Suprapubic skin (tissue), 4 donors: ENCODE data around the gene CNIH3. TPM values are rescaled to one million over a fixed set of nuclear protein-coding genes. Genes with fewer than 3 reads are reported as not detected.
A peak's percentile ranks its signal among the peaks of the same experiment; 100 is the strongest.

Experiments
- DNase-seq, 2 donors: peaks; one replicate each; pipeline ENCODE4 v3.0.0-alpha.2; 2019; ENCODE audit warnings: low spot score in 2 of 2
- H3K27ac ChIP-seq: fragments of 200-600 bp; sonication (generic); one replicate; pipeline ENCODE4 v1.5.1; 2019
- H3K27me3 ChIP-seq: fragments of 200-600 bp; sonication (generic); one replicate; pipeline ENCODE4 v1.5.1; 2019
- H3K36me3 ChIP-seq: fragments of 200-600 bp; sonication (generic); one replicate; pipeline ENCODE4 v1.5.1; 2019
- H3K4me1 ChIP-seq: fragments of 200-600 bp; sonication (generic); one replicate; pipeline ENCODE4 v1.5.1; 2019
- H3K4me3 ChIP-seq: fragments of 200-600 bp; sonication (generic); one replicate; pipeline ENCODE4 v1.5.1; 2019; ENCODE audit warnings: mild to moderate bottlenecking
- H3K9me3 ChIP-seq: fragments of 200-600 bp; sonication (generic); one replicate; pipeline ENCODE4 v1.5.1; 2019
- CTCF ChIP-seq, 2 donors: fragments of 200-600 bp in 1 of 2; fragments of 450-650 bp in 1 of 2; sonication (generic) in 1 of 2; IDR thresholded peaks; one replicate each; pipeline ENCODE4 v1.5.1; 2016 to 2019; ENCODE audit warnings: antibody characterized with exemption in 2 of 2, mild to moderate bottlenecking in 1 of 2, moderate library complexity in 1 of 2
- EP300 ChIP-seq: sonication (generic); formaldehyde crosslinking; IDR thresholded peaks from one replicate; pipeline ENCODE4 v1.6.1; 2017; ENCODE audit warnings: antibody characterized with exemption
- POLR2A ChIP-seq, 2 donors: fragments of 450-650 bp; IDR thresholded peaks; one replicate each; pipeline ENCODE4 v1.6.1; 2017; ENCODE audit warnings: antibody characterized with exemption in 2 of 2, mild to moderate bottlenecking in 2 of 2, moderate library complexity in 2 of 2
- POLR2AphosphoS5 ChIP-seq, 3 donors: sonication (generic); formaldehyde crosslinking; IDR thresholded peaks; one replicate each; pipeline ENCODE4 v1.6.1; 2017; ENCODE audit warnings: antibody characterized with exemption in 3 of 3
- WGBS: methylation state at CpG from one replicate; pipeline ENCODE4 v1.1.5; 2018; 5-methylcytosine and 5-hydroxymethylcytosine counted together
- total RNA-seq, 4 donors: library from RNA; depleted of rRNA; stranded (reverse); fragments of >200 nt; gene quantifications; one replicate each; pipeline ENCODE4 v1.1.0, GENCODE V29; 2016

Gene CNIH3
- total RNA-seq, 4 donors from 2014 or later: 0.57 to 6.7 (median 0.62) TPM; not detected in 1

GRCh38 chr1:224736619-224737352 lies 120.7 kb downstream of the CNIH3 start:
- 48% methylated on average over 16 of the region's 16 CpGs for WGBS
- no peaks in the 10 kb centered on the region for H3K27me3 ChIP-seq
- no peaks in the 10 kb centered on the region for H3K9me3 ChIP-seq
- no peaks in the 10 kb centered on the region for H3K36me3 ChIP-seq
- peak overlapping the region; percentile 66 for H3K27ac ChIP-seq
- TF ChIP-seq CTCF (IDR thresholded peaks at IDR 0.05) (no peak), EP300 (no peak), POLR2AphosphoS5 (IDR thresholded peaks at IDR 0.05) (no peak), POLR2A (IDR thresholded peaks at IDR 0.05) (no peak)
- peak in 1 of 2 donors; percentile 72 for DNase-seq
- no peak overlapping the region for H3K4me3 ChIP-seq
- H3K4me1 ChIP-seq: peaks cover 53% of the 10 kb centered on the region

GRCh38 chr1:224737353-224737727 lies 121.2 kb downstream of the CNIH3 start:
- Histone ChIP-seq H3K4me3 (no peak overlapping the region), H3K27me3 (no peaks in the 10 kb centered on the region), H3K27ac (peak overlapping the region; percentile 66), H3K36me3 (no peaks in the 10 kb centered on the region), H3K4me1 (peaks cover 50% of the 10 kb centered on the region), H3K9me3 (no peaks in the 10 kb centered on the region)
- no peak for DNase-seq
- TF ChIP-seq POLR2A (IDR thresholded peaks at IDR 0.05) (no peak), CTCF (IDR thresholded peaks at IDR 0.05) (no peak), EP300 (no peak), POLR2AphosphoS5 (IDR thresholded peaks at IDR 0.05) (no peak)
- 54% methylated on average over 9 of the region's 10 CpGs for WGBS

- no peak for TF ChIP-seq POLR2A (IDR thresholded peaks at IDR 0.05)
- no peak for TF ChIP-seq EP300
- no peaks in the 10 kb centered on the region for H3K36me3 ChIP-seq
- WGBS: 87% methylated on average over 12 of the region's 12 CpGs
Observed at GRCh38 chr1:224739303-224739996, 123.3 kb downstream of the CNIH3 start.

GRCh38 chr1:224739997-224740684 lies 124.0 kb downstream of the CNIH3 start:
- 80% methylated on average over 7 of the region's 7 CpGs for WGBS
- no peaks in the 10 kb centered on the region for H3K9me3 ChIP-seq
- no peak for DNase-seq
- peaks cover 30% of the 10 kb centered on the region for H3K4me1 ChIP-seq
- TF ChIP-seq POLR2A (IDR thresholded peaks at IDR 0.05): no peak
- TF ChIP-seq EP300: no peak
- no peak for TF ChIP-seq POLR2AphosphoS5 (IDR thresholded peaks at IDR 0.05)
- TF ChIP-seq CTCF (IDR thresholded peaks at IDR 0.05): no peak
- H3K27ac ChIP-seq: no peak overlapping the region
- no peaks in the 10 kb centered on the region for H3K27me3 ChIP-seq
- no peak overlapping the region for H3K4me3 ChIP-seq
- no peaks in the 10 kb centered on the region for H3K36me3 ChIP-seq

More at GRCh38 chr1:224739303-224739996, 123.3 kb downstream of the CNIH3 start:
- peaks cover 30% of the 10 kb centered on the region for H3K4me1 ChIP-seq
- no peak for DNase-seq
- H3K4me3 ChIP-seq: no peak overlapping the region
- H3K27me3 ChIP-seq: no peaks in the 10 kb centered on the region
- no peak overlapping the region for H3K27ac ChIP-seq
- no peaks in the 10 kb centered on the region for H3K9me3 ChIP-seq

GRCh38 chr1:224740685-224741052 lies 124.6 kb downstream of the CNIH3 start:
- H3K4me3 ChIP-seq: no peak overlapping the region
- WGBS: 89% methylated on average over 5 of the region's 5 CpGs
- H3K27ac ChIP-seq: no peak overlapping the region
- no peaks in the 10 kb centered on the region for H3K27me3 ChIP-seq
- no peak for DNase-seq
- no peaks in the 10 kb centered on the region for H3K9me3 ChIP-seq
- TF ChIP-seq POLR2AphosphoS5 (IDR thresholded peaks at IDR 0.05) (no peak), POLR2A (IDR thresholded peaks at IDR 0.05) (no peak), EP300 (no peak), CTCF (IDR thresholded peaks at IDR 0.05) (no peak)
- no peaks in the 10 kb centered on the region for H3K36me3 ChIP-seq
- H3K4me1 ChIP-seq: peaks cover 30% of the 10 kb centered on the region
